ENCODE results near the gene XPNPEP1.

Gene XPNPEP1

GRCh38 chr10:109893386-109893785, 29.9 kb downstream of the XPNPEP1 start:
- DNase-seq (ENCODE audit: low read depth), result no peak

GRCh38 chr10:109892931-109893330, 30.4 kb downstream of the XPNPEP1 start:
- DNase-seq (ENCODE audit: low read depth), result no peak

- no peak for DNase-seq (ENCODE audit: low read depth)
Measured at GRCh38 chr10:109892117-109892516, 31.2 kb downstream of the XPNPEP1 start.

GRCh38 chr10:109891105-109891504, 32.2 kb downstream of the XPNPEP1 start:
- DNase-seq (ENCODE audit: low read depth), result no peak

- DNase-seq (ENCODE audit: low read depth), result no peak
Measured at GRCh38 chr10:109889867-109890266, 33.4 kb downstream of the XPNPEP1 start.

- DNase-seq (ENCODE audit: low read depth), result no peak
Measured at GRCh38 chr10:109887776-109888175, 35.5 kb downstream of the XPNPEP1 start.

GRCh38 chr10:109887243-109887642, 36.1 kb downstream of the XPNPEP1 start:
- no peak for DNase-seq (ENCODE audit: low read depth)

- DNase-seq (ENCODE audit: low read depth), result no peak
Measured at GRCh38 chr10:109886781-109887140, 36.5 kb downstream of the XPNPEP1 start.

GRCh38 chr10:109886037-109886780, 37.1 kb downstream of the XPNPEP1 start:
- DNase-seq (ENCODE audit: low read depth), result no peak

GRCh38 chr10:109883859-109884771, 39.2 kb downstream of the XPNPEP1 start:
- peak; percentile 32 for DNase-seq (ENCODE audit: low read depth)

GRCh38 chr10:109882251-109883057, 40.9 kb downstream of the XPNPEP1 start:
- no peak for DNase-seq (ENCODE audit: low read depth)

GRCh38 chr10:109881769-109882057, 41.6 kb downstream of the XPNPEP1 start:
- DNase-seq (ENCODE audit: low read depth), result no peak

- no peak for DNase-seq (ENCODE audit: low read depth)
Measured at GRCh38 chr10:109880886-109881768, 42.2 kb downstream of the XPNPEP1 start.

GRCh38 chr10:109877546-109877945, 45.8 kb downstream of the XPNPEP1 start:
- no peak for DNase-seq (ENCODE audit: low read depth)

GRCh38 chr10:109875828-109876821, 47.2 kb downstream of the XPNPEP1 start:
- DNase-seq (ENCODE audit: low read depth), result no peak

GRCh38 chr10:109875151-109875568, 48.2 kb downstream of the XPNPEP1 start:
- no peak for DNase-seq (ENCODE audit: low read depth)

GRCh38 chr10:109871476-109871875, 51.8 kb downstream of the XPNPEP1 start:
- no peak for DNase-seq (ENCODE audit: low read depth)

- DNase-seq (ENCODE audit: low read depth), result no peak
Measured at GRCh38 chr10:109866995-109867635, 56.2 kb downstream of the XPNPEP1 start.

- no peak for DNase-seq (ENCODE audit: low read depth)
Measured at GRCh38 chr10:109866168-109866994, 56.9 kb downstream of the XPNPEP1 start.
